ENCODE data around the gene RING1. TPM values are rescaled to one million over a fixed set of nuclear protein-coding genes. Genes with fewer than 3 reads are reported as not detected.

The RING1 gene
- total and polyA plus RNA-seq, 2 experiments from 2014 or later, result 6.4 to 16.0 TPM

- Histone ChIP-seq H3F3A (replicated peaks; ENCODE audit: low read depth) (0 out of 2 replicates have a peak, but pooled peaks cover 7% of the 10 kb centered on the region), H3K79me2 (replicated peaks; ENCODE audit: insufficient read depth) (peaks cover 3% of the 10 kb centered on the region), H4K20me1 (replicated peaks; ENCODE audit: insufficient read depth) (peaks cover 7% of the 10 kb centered on the region), H2AFZ (no peak overlapping the region), H3K36me3 (ENCODE audit: insufficient read depth) (no peaks in the 10 kb centered on the region; the same call in 1 of the 2 replicates), H3K27me3 (ENCODE audit: insufficient read depth) (peaks cover 26% of the 10 kb centered on the region), H3K9me2 (ENCODE audit: insufficient read depth) (no peaks in the 10 kb centered on the region), H3K27ac (ENCODE audit: low read depth) (no peak overlapping the region), H3K4me3 (no peak overlapping the region), H3K4me2 (no peak overlapping the region), H3K4me1 (ENCODE audit: insufficient read depth) (peaks cover 13% of the 10 kb centered on the region)
- no peak overlapping the region for H3K27ac Mint-ChIP-seq
- no peaks in the 10 kb centered on the region; the same call in 2 of the 3 replicates for H3K9me3 Mint-ChIP-seq
- ATAC-seq, result no peak
- no peak for TF ChIP-seq JUNB (IDR thresholded peaks at IDR 0.05; ENCODE audit: unreplicated experiment)
- TF ChIP-seq EZH2phosphoT487 (IDR thresholded peaks at IDR 0.05; ENCODE audit: unreplicated experiment), result no peak
- no peak for TF ChIP-seq ZNF114 (CRISPR knock-in tag; IDR thresholded peaks at IDR 0.05)
- TF ChIP-seq ZNF462 (CRISPR knock-in tag; IDR thresholded peaks at IDR 0.05), result no peak
- no peak for TF ChIP-seq NANOG (IDR thresholded peaks at IDR 0.05; ENCODE audit: borderline replicate concordance)
- no peak for TF ChIP-seq ZNF331 (CRISPR knock-in tag; IDR thresholded peaks at IDR 0.05; ENCODE audit: low read depth)
- no peak for TF ChIP-seq STAT1 (IDR thresholded peaks at IDR 0.05; ENCODE audit: unreplicated experiment)
- TF ChIP-seq CREB1 (CRISPR knock-in tag; IDR thresholded peaks at IDR 0.05; ENCODE audit: low read depth), result no peak
- TF ChIP-seq EZH2 (IDR thresholded peaks at IDR 0.05; ENCODE audit: low read depth, unreplicated experiment), result no peak
- TF ChIP-seq, protein P1, sequence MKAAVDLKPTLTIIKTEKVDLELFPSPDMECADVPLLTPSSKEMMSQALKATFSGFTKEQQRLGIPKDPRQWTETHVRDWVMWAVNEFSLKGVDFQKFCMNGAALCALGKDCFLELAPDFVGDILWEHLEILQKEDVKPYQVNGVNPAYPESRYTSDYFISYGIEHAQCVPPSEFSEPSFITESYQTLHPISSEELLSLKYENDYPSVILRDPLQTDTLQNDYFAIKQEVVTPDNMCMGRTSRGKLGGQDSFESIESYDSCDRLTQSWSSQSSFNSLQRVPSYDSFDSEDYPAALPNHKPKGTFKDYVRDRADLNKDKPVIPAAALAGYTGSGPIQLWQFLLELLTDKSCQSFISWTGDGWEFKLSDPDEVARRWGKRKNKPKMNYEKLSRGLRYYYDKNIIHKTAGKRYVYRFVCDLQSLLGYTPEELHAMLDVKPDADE (IDR thresholded peaks at IDR 0.05), result no peak
- TF ChIP-seq, protein P2, sequence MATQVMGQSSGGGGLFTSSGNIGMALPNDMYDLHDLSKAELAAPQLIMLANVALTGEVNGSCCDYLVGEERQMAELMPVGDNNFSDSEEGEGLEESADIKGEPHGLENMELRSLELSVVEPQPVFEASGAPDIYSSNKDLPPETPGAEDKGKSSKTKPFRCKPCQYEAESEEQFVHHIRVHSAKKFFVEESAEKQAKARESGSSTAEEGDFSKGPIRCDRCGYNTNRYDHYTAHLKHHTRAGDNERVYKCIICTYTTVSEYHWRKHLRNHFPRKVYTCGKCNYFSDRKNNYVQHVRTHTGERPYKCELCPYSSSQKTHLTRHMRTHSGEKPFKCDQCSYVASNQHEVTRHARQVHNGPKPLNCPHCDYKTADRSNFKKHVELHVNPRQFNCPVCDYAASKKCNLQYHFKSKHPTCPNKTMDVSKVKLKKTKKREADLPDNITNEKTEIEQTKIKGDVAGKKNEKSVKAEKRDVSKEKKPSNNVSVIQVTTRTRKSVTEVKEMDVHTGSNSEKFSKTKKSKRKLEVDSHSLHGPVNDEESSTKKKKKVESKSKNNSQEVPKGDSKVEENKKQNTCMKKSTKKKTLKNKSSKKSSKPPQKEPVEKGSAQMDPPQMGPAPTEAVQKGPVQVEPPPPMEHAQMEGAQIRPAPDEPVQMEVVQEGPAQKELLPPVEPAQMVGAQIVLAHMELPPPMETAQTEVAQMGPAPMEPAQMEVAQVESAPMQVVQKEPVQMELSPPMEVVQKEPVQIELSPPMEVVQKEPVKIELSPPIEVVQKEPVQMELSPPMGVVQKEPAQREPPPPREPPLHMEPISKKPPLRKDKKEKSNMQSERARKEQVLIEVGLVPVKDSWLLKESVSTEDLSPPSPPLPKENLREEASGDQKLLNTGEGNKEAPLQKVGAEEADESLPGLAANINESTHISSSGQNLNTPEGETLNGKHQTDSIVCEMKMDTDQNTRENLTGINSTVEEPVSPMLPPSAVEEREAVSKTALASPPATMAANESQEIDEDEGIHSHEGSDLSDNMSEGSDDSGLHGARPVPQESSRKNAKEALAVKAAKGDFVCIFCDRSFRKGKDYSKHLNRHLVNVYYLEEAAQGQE (IDR thresholded peaks at IDR 0.05; ENCODE audit: unreplicated experiment), result no peak
- no peak for TF ChIP-seq CTCF (conservative IDR thresholded peaks at IDR 0.05; ENCODE audit: low read depth in 2 of 2)
- no peak for TF ChIP-seq POLR2AphosphoS5 (IDR thresholded peaks at IDR 0.05; ENCODE audit: low read depth)
- DNase-seq (ENCODE audit: low spot score), result no peak
- no peak overlapping the region; the same call in 2 of the 3 replicates for H3K4me3 Mint-ChIP-seq
- peaks cover 22% of the 10 kb centered on the region for H3K27me3 Mint-ChIP-seq (ENCODE audit: insufficient read depth, low read depth, poor library complexity)
- H3K36me3 Mint-ChIP-seq (ENCODE audit: low read depth), result peaks cover 23% of the 10 kb centered on the region
- peaks cover 37% of the 10 kb centered on the region for H3K4me1 Mint-ChIP-seq
Measured at GRCh38 chr6:33194431-33194979, 13.8 kb upstream of the RING1 start.

Data from GM23338 (cell line).